Thymus (tissue), 11 donors: ENCODE results near the gene PLPPR5. TPM values are rescaled to one million over a fixed set of nuclear protein-coding genes. Genes with fewer than 3 reads are reported as not detected.
A peak's percentile ranks its signal among the peaks of the same experiment; 100 is the strongest.

Experiments
- DNase-seq, 9 donors: peaks; one replicate each; pipeline ENCODE4 v3.0.0-alpha.2; 2013; ENCODE audit warnings: low spot score in 9 of 9, low read depth in 6 of 9, missing footprints in 1 of 9
- H3K27ac ChIP-seq, 2 donors: one replicate each; pipeline ENCODE4 v1.5.1; 2013; ENCODE audit warnings: control low read depth in 1 of 2, low read depth in 1 of 2, low read length in 1 of 2, mild to moderate bottlenecking in 1 of 2, moderate library complexity in 1 of 2
- H3K27me3 ChIP-seq, 2 donors: one replicate each; pipeline ENCODE4 v1.5.1; 2013; ENCODE audit warnings: low read length in 1 of 2; ENCODE audit not compliant: control insufficient read depth in 2 of 2, insufficient read depth in 1 of 2
- H3K36me3 ChIP-seq, 2 donors: one replicate each; pipeline ENCODE4 v1.5.1; 2013; ENCODE audit warnings: low read length in 1 of 2, mild to moderate bottlenecking in 1 of 2, moderate library complexity in 1 of 2; ENCODE audit not compliant: control insufficient read depth in 2 of 2, insufficient read depth in 2 of 2
- H3K4me1 ChIP-seq, 2 donors: one replicate each; pipeline ENCODE4 v1.5.1; 2013; ENCODE audit warnings: low read length in 2 of 2; ENCODE audit not compliant: control insufficient read depth in 2 of 2, insufficient read depth in 2 of 2
- H3K4me3 ChIP-seq, 2 donors: one replicate each; pipeline ENCODE4 v1.5.1; 2013; ENCODE audit warnings: low read length in 2 of 2, control low read depth in 1 of 2, mild to moderate bottlenecking in 1 of 2
- H3K9me3 ChIP-seq, 2 donors: one replicate each; pipeline ENCODE4 v1.5.1; 2013; ENCODE audit warnings: low read length in 1 of 2, mild to moderate bottlenecking in 1 of 2; ENCODE audit not compliant: control insufficient read depth in 2 of 2, insufficient read depth in 1 of 2
- WGBS: extraction: QIAGEN DNeasy Blood & Tissue Kit; methylation state at CpG from one replicate; pipeline ENCODE4 v1.1.7; 2013; 5-methylcytosine and 5-hydroxymethylcytosine counted together
- polyA plus RNA-seq: library from polyadenylated mRNA; stranded (reverse); fragments of 200-250 nt; gene quantifications from one replicate; pipeline ENCODE4 v1.2.3, GENCODE V29; 2013
- total RNA-seq: library from RNA; stranded (reverse); fragments of 120-200 nt; gene quantifications from one replicate; pipeline ENCODE4 v1.2.4, GENCODE V29; 2013
- donor health status: healthy.

PLPPR5 gene
- total and polyA plus RNA-seq, 2 donors, result 0.09 to 0.43 TPM

DNA sequence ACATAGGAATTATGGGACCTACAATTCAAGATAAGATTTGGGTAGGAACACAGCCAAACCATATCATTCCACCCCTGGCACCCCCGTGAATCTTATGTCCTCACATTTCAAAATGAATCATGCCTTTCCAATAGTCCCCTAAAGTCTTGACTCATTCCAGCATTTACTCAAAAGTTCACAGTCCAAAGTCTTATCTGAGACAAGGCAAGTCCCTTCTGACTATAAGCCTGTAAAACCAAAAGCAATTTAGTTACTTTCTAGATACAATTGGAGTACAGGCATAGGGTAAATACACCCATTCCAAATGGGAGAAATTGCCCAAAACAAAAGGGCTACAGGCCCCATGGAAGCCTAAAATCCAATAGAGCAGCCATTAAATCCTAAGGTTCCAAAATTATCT lies 138.9 kb downstream of the PLPPR5 start:
- WGBS, result 100% methylated on average over 1 of the region's 1 CpG
- no peak for DNase-seq
- H3K36me3 ChIP-seq, result no peaks in the 10 kb centered on the region
- no peak overlapping the region for H3K27ac ChIP-seq
- no peaks in the 10 kb centered on the region for H3K27me3 ChIP-seq
- peaks cover under 1 to 2% of the 10 kb centered on the region in 2 donors for H3K4me1 ChIP-seq
- peaks cover 2 to 8% of the 10 kb centered on the region in 2 donors for H3K9me3 ChIP-seq
- H3K4me3 ChIP-seq, result no peak overlapping the region

DNA sequence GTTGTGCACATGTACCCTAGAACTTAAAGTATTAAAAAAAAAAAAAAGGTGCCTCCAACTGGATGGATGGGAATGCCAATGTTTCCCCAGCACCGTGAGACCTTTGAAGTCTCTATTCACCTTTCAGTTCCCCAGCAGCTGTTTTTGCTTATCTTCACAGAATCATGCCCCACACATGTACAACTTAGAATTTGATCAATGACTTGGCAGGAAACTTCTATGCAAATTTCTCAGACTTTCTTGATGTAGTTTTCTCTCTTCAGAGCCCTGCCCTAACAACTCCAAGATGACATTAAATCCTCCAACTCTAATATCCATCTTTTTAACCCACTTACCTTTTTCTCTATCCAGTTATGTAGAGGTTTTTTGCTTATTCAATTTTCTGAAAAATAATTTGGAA lies 144.3 kb downstream of the PLPPR5 start:
- 47% methylated on average over 1 of the region's 1 CpG for WGBS
- Histone ChIP-seq H3K9me3 (no peaks in the 10 kb centered on the region), H3K27me3 (no peaks in the 10 kb centered on the region), H3K4me3 (no peak overlapping the region), H3K36me3 (no peaks in the 10 kb centered on the region), H3K4me1 (peaks cover 0 to 2% of the 10 kb centered on the region in 2 donors), H3K27ac (no peak overlapping the region)
- peak in 5 of 9 donors; percentile 15 to 43 (median 16) for DNase-seq

DNA sequence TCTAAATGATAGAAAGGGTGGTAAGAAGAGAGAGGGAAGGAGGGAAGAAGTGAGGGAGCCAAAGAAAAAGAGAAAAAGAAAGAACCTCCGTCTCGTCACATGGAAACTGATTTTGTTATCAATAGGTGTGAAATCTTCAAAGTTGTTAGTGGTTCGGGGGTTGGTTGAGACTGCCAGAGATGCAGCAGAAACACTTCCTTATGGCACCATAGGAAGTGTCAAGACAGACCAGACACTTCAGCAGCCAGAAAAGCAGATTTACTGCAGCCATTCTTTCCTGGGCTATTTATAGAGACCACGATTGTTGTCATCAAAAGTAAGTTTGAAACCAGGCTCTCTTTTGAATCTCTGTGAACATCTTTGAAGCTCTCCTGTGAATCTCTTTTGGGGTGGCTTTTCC lies 150.5 kb downstream of the PLPPR5 start:
- H3K4me1 ChIP-seq, result peaks cover 0 to 5% of the 10 kb centered on the region in 2 donors
- no peak overlapping the region for H3K4me3 ChIP-seq
- no peaks in the 10 kb centered on the region for H3K27me3 ChIP-seq
- peak in 1 of 9 donors; percentile 25 for DNase-seq
- no peaks in the 10 kb centered on the region for H3K9me3 ChIP-seq
- no peak overlapping the region for H3K27ac ChIP-seq
- no peaks in the 10 kb centered on the region for H3K36me3 ChIP-seq
- 54% methylated on average over 4 of the region's 4 CpGs for WGBS

DNA sequence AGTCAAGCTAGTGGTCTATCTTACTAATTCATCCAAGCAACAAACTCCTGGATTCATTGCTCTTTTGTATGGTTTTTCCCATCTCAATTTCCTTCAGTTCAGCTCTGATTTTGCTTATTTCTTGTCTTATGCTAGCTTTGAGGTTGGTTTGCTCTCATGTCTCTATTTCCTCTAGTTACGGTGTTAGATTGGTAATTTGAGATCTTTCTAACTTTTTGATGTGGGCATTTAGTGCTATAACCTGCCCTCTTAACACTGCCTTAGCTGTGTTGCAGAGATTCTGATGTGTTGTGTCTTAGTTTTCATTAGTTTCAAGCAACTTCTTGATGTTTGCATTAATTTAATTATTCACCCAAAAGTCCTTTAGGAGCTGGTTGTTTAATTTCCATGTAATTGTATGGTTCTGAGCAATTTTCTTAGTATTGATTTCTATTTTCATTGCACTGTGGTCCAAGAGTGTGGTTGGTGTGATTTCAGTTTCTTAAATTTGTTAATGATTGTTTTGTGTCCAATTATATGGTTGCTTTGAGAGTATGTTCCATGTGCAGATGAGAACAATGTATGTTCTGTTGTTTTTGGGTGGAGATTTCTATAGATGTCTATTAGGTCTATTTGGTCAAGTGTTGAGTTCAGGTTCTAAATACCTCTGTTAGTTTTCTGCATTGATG lies 154.6 kb downstream of the PLPPR5 start:
- H3K4me3 ChIP-seq, result no peak overlapping the region
- H3K36me3 ChIP-seq, result no peaks in the 10 kb centered on the region
- no peaks in the 10 kb centered on the region for H3K27me3 ChIP-seq
- WGBS, result 17% methylated on average over 1 of the region's 1 CpG
- no peaks in the 10 kb centered on the region for H3K9me3 ChIP-seq
- peak in 2 of 9 donors; percentile 17 to 33 for DNase-seq
- H3K4me1 ChIP-seq, result peaks cover 0 to 5% of the 10 kb centered on the region in 2 donors
- no peak overlapping the region for H3K27ac ChIP-seq

DNA sequence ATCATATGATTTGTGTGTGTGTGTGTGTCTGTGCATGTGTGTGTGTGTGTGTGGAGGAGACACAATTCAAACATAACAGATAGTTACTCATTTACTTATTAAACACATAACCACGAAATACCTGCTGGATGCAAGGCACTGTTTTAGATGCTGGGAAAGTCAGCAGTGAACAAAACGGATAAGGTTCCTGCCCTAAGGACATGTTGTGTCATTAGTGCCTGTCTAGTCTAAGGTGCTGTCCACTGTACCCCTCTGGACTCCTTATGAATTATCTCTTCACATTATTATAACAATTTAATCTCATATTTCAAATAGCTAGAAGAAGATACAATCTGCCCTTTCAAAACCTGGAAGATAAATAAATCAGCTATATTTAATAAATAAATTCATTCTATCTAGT lies 162.4 kb downstream of the PLPPR5 start:
- no peaks in the 10 kb centered on the region for H3K36me3 ChIP-seq
- no peak for DNase-seq
- H3K27me3 ChIP-seq, result no peaks in the 10 kb centered on the region
- no peaks in the 10 kb centered on the region for H3K4me1 ChIP-seq
- no peaks in the 10 kb centered on the region for H3K9me3 ChIP-seq
- no peak overlapping the region for H3K4me3 ChIP-seq
- no peak overlapping the region for H3K27ac ChIP-seq
- 91% methylated on average over 2 of the region's 2 CpGs for WGBS
